Sigmoid colon (tissue), 4 donors: ENCODE data around the gene NFIC.

Experiments used
- CTCF ChIP-seq, 4 experiments: fragments of 450-650 bp in 3 of 4; fragments of 200-600 bp in 1 of 4; IDR thresholded peaks; one replicate each; pipeline ENCODE4 v1.5.1; 2016 to 2019; ENCODE audit warnings: antibody characterized with exemption in 4 of 4, mild to moderate bottlenecking in 3 of 4, moderate library complexity in 2 of 4
- POLR2A ChIP-seq, 2 donors: fragments of 450-650 bp; IDR thresholded peaks; one replicate each; pipeline ENCODE4 v1.6.1; 2016; ENCODE audit warnings: antibody characterized with exemption in 2 of 2, mild to moderate bottlenecking in 2 of 2, moderate library complexity in 2 of 2
- POLR2AphosphoS5 ChIP-seq, 4 donors: sonication (generic); formaldehyde crosslinking; IDR thresholded peaks; one replicate each; pipeline ENCODE4 v1.6.1; 2017; ENCODE audit warnings: antibody characterized with exemption in 4 of 4

- TF ChIP-seq CTCF (IDR thresholded peaks at IDR 0.05) (no peak), POLR2A (IDR thresholded peaks at IDR 0.05) (no peak), POLR2AphosphoS5 (IDR thresholded peaks at IDR 0.05) (no peak)
Measured at GRCh38 chr19:3415695-3416094, 49.3 kb downstream of the NFIC start.
